ENCODE results near the gene UROC1.
A peak's percentile ranks its signal among the peaks of the same experiment; 100 is the strongest.
"Not testable (repeated sequence)": the region's sequence is repeated elsewhere in the genome, so short reads cannot be mapped to it uniquely, and the experiment has no call there.

Gene UROC1

GRCh38 chr3:126546549-126547239, 29.1 kb upstream of the UROC1 start:
- no peak for DNase-seq

GRCh38 chr3:126546013-126546412, 28.4 kb upstream of the UROC1 start:
- DNase-seq: no peak

- no peak for DNase-seq
Measured at GRCh38 chr3:126545544-126545943, 28.0 kb upstream of the UROC1 start.

GRCh38 chr3:126544596-126545281, 27.2 kb upstream of the UROC1 start:
- DNase-seq: no peak

GRCh38 chr3:126543457-126544061, 26.0 kb upstream of the UROC1 start:
- no peak for DNase-seq

GRCh38 chr3:126542340-126543241, 25.0 kb upstream of the UROC1 start:
- no peak for DNase-seq

GRCh38 chr3:126541628-126542339, 24.2 kb upstream of the UROC1 start:
- DNase-seq: no peak

GRCh38 chr3:126540951-126541627, 23.5 kb upstream of the UROC1 start:
- no peak for DNase-seq

- peak; percentile 70 to 75 for DNase-seq
Measured at GRCh38 chr3:126540342-126540849, 22.8 kb upstream of the UROC1 start.

GRCh38 chr3:126539558-126540250, 22.1 kb upstream of the UROC1 start:
- DNase-seq: no peak

- DNase-seq: no peak
Measured at GRCh38 chr3:126538966-126539365, 21.4 kb upstream of the UROC1 start.

GRCh38 chr3:126538316-126538715, 20.7 kb upstream of the UROC1 start:
- no peak for DNase-seq

- no peak for DNase-seq
Measured at GRCh38 chr3:126537730-126538281, 20.2 kb upstream of the UROC1 start.

GRCh38 chr3:126537116-126537729, 19.6 kb upstream of the UROC1 start:
- DNase-seq: no peak

- DNase-seq: no peak
Measured at GRCh38 chr3:126536126-126536525, 18.6 kb upstream of the UROC1 start.

- DNase-seq: no peak
Measured at GRCh38 chr3:126535636-126536035, 18.1 kb upstream of the UROC1 start.

- not testable (repeated sequence) for DNase-seq
Measured at GRCh38 chr3:126534716-126535115, 17.1 kb upstream of the UROC1 start.

GRCh38 chr3:126533506-126533905, 15.9 kb upstream of the UROC1 start:
- DNase-seq: peak in 1 of 2 donors; percentile 54

- no peak for DNase-seq
Measured at GRCh38 chr3:126531051-126531330, 13.4 kb upstream of the UROC1 start.

All from inflammatory macrophage treated with lipopolysaccharide for 1 hour (primary cell).